8988T (cell line): ENCODE measurements around the gene ABCA7.
A peak's percentile ranks its signal among the peaks of the same experiment; 100 is the strongest.

Source experiments
- DNase-seq: peaks from one replicate; pipeline ENCODE4 v3.0.0; 2011

The ABCA7 gene

GRCh38 chr19:1003283-1003682 lies 36.6 kb upstream of the ABCA7 start:
- no peak for DNase-seq

GRCh38 chr19:1004204-1004802 lies 35.6 kb upstream of the ABCA7 start:
- no peak for DNase-seq

- DNase-seq: no peak
Observed at GRCh38 chr19:1004803-1005664, 34.9 kb upstream of the ABCA7 start.

GRCh38 chr19:1006711-1007398 lies 33.1 kb upstream of the ABCA7 start:
- DNase-seq: no peak

- DNase-seq: no peak
Observed at GRCh38 chr19:1007399-1008251, 32.3 kb upstream of the ABCA7 start.

GRCh38 chr19:1008268-1009040 lies 31.5 kb upstream of the ABCA7 start:
- no peak for DNase-seq

- no peak for DNase-seq
Observed at GRCh38 chr19:1009041-1009980, 30.6 kb upstream of the ABCA7 start.

- DNase-seq: no peak
Observed at GRCh38 chr19:1009981-1010538, 29.8 kb upstream of the ABCA7 start.

- DNase-seq: no peak
Observed at GRCh38 chr19:1010586-1011510, 29.1 kb upstream of the ABCA7 start.

GRCh38 chr19:1011831-1012333 lies 28.0 kb upstream of the ABCA7 start:
- DNase-seq: no peak

GRCh38 chr19:1012334-1012733 lies 27.6 kb upstream of the ABCA7 start:
- no peak for DNase-seq

GRCh38 chr19:1013218-1013617 lies 26.7 kb upstream of the ABCA7 start:
- no peak for DNase-seq

- DNase-seq: no peak
Observed at GRCh38 chr19:1014161-1015060, 25.5 kb upstream of the ABCA7 start.

- DNase-seq: no peak
Observed at GRCh38 chr19:1015061-1015781, 24.7 kb upstream of the ABCA7 start.

- DNase-seq: peak; percentile 15
Observed at GRCh38 chr19:1015782-1016646, 23.9 kb upstream of the ABCA7 start.

- DNase-seq: no peak
Observed at GRCh38 chr19:1016647-1017114, 23.2 kb upstream of the ABCA7 start.
